ENCODE measurements around the gene KITLG. TPM values are rescaled to one million over a fixed set of nuclear protein-coding genes. Genes with fewer than 3 reads are reported as not detected.
A peak's percentile ranks its signal among the peaks of the same experiment; 100 is the strongest.

KITLG gene
- total RNA-seq, 2 donors from 2014 or later = 4.4 to 4.9 TPM

GRCh38 chr12:88539893-88540292 is 40.4 kb downstream of the KITLG start:
- Histone ChIP-seq H3K9me3 (no peaks in the 10 kb centered on the region), H3K27ac (no peak overlapping the region), H3K4me1 (no peaks in the 10 kb centered on the region), H3K4me3 (no peak overlapping the region), H3K36me3 (replicated peaks in 1 of 2; ENCODE audit: insufficient read depth in 1 of 2, low read depth in 2 of 2) (no peaks in the 10 kb centered on the region), H3K27me3 (no peaks in the 10 kb centered on the region)
- no peak for ATAC-seq
- TF ChIP-seq POLR2A (IDR thresholded peaks at IDR 0.05) (no peak), CTCF (IDR thresholded peaks at IDR 0.05) (no peak)
- intact Hi-C loops (cut with DNase I) = no loop called here
- DNase-seq = no peak
- WGBS, 2 donors = 0% methylated on average over 1 of the region's 1 CpG

GRCh38 chr12:88538697-88539096 is 41.6 kb downstream of the KITLG start:
- WGBS, 2 donors = 75 to 87% methylated on average over 2 of the region's 2 CpGs
- no peaks in the 10 kb centered on the region for H3K4me1 ChIP-seq
- no peaks in the 10 kb centered on the region for H3K27me3 ChIP-seq
- H3K4me3 ChIP-seq = no peak overlapping the region
- intact Hi-C loops (cut with DNase I) = no loop called here
- no peak overlapping the region for H3K27ac ChIP-seq
- ATAC-seq (no peak), DNase-seq (peak in 1 of 4 donors; percentile 16)
- TF ChIP-seq POLR2A (IDR thresholded peaks at IDR 0.05) (no peak), CTCF (IDR thresholded peaks at IDR 0.05) (no peak)
- no peaks in the 10 kb centered on the region for H3K36me3 ChIP-seq (replicated peaks in 1 of 2; ENCODE audit: insufficient read depth in 1 of 2, low read depth in 2 of 2)
- H3K9me3 ChIP-seq = no peaks in the 10 kb centered on the region

GRCh38 chr12:88538250-88538649 is 42.0 kb downstream of the KITLG start:
- Histone ChIP-seq H3K9me3 (no peaks in the 10 kb centered on the region), H3K4me1 (no peaks in the 10 kb centered on the region), H3K27ac (no peak overlapping the region), H3K36me3 (replicated peaks in 1 of 2; ENCODE audit: insufficient read depth in 1 of 2, low read depth in 2 of 2) (no peaks in the 10 kb centered on the region), H3K27me3 (no peaks in the 10 kb centered on the region), H3K4me3 (no peak overlapping the region)
- TF ChIP-seq CTCF (IDR thresholded peaks at IDR 0.05) = no peak
- TF ChIP-seq POLR2A (IDR thresholded peaks at IDR 0.05) = no peak
- DNase-seq = no peak
- intact Hi-C loops (cut with DNase I) = no loop called here
- WGBS, 2 donors = 95 to 100% methylated on average over 1 of the region's 1 CpG
- ATAC-seq = no peak

GRCh38 chr12:88530868-88531267 is 49.4 kb downstream of the KITLG start:
- WGBS, 2 donors = 92 to 96% methylated on average over 1 of the region's 1 CpG
- DNase-seq (no peak), ATAC-seq (no peak)
- peaks cover 17% of the 10 kb centered on the region for H3K4me1 ChIP-seq
- no peak overlapping the region for H3K4me3 ChIP-seq
- TF ChIP-seq POLR2A (IDR thresholded peaks at IDR 0.05) (no peak), CTCF (IDR thresholded peaks at IDR 0.05) (no peak)
- H3K27ac ChIP-seq = no peak overlapping the region
- H3K9me3 ChIP-seq = no peaks in the 10 kb centered on the region
- H3K36me3 ChIP-seq (replicated peaks in 1 of 2; ENCODE audit: insufficient read depth in 1 of 2, low read depth in 2 of 2) = no peaks in the 10 kb centered on the region
- no peaks in the 10 kb centered on the region for H3K27me3 ChIP-seq
- intact Hi-C loops (cut with DNase I) = no loop called here
